Thyroid gland (tissue), 4 donors: ENCODE measurements around the gene CCR2.

Experiments
- POLR2A ChIP-seq, 2 donors: fragments of 450-650 bp; IDR thresholded peaks; one replicate each; pipeline ENCODE4 v1.6.1; 2017; ENCODE audit warnings: antibody characterized with exemption in 2 of 2, mild to moderate bottlenecking in 2 of 2, moderate library complexity in 1 of 2
- TF ChIP-seq, protein P1 (sequence below), 6 experiments: fragments of 200-600 bp in 3 of 6; fragments of 450-650 bp in 3 of 6; sonication (generic) in 3 of 6; IDR thresholded peaks; one replicate each; pipeline ENCODE4 v1.5.1; 2016 to 2019; ENCODE audit warnings: antibody characterized with exemption in 6 of 6, mild to moderate bottlenecking in 2 of 6, inconsistent platforms in 1 of 6, moderate library complexity in 1 of 6

DNA sequence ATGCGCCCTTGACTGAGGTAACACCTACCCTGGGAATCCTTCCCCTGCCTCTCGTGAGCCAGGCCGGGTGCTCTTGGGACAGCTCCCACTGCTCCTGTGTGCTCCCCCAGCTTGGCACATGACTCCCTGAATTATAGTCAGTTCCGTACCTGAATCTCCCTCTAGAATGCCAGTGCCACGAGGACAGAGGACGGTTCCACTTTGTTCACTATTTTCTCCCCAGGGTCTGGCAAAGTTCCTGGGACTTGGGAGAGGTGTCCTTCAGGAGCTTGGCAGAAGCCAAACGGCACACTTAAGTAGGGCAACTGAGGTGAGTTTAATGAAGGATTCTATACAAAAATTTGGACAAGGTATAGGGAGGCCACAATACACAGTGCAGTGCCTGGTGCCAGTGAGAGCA is 43.2 kb downstream of the CCR2 start:
- TF ChIP-seq, protein P1, sequence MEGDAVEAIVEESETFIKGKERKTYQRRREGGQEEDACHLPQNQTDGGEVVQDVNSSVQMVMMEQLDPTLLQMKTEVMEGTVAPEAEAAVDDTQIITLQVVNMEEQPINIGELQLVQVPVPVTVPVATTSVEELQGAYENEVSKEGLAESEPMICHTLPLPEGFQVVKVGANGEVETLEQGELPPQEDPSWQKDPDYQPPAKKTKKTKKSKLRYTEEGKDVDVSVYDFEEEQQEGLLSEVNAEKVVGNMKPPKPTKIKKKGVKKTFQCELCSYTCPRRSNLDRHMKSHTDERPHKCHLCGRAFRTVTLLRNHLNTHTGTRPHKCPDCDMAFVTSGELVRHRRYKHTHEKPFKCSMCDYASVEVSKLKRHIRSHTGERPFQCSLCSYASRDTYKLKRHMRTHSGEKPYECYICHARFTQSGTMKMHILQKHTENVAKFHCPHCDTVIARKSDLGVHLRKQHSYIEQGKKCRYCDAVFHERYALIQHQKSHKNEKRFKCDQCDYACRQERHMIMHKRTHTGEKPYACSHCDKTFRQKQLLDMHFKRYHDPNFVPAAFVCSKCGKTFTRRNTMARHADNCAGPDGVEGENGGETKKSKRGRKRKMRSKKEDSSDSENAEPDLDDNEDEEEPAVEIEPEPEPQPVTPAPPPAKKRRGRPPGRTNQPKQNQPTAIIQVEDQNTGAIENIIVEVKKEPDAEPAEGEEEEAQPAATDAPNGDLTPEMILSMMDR (IDR thresholded peaks at IDR 0.05) = no peak
- TF ChIP-seq POLR2A (IDR thresholded peaks at IDR 0.05) = no peak
